ENCODE results near the gene NEUROD2. TPM values are rescaled to one million over a fixed set of nuclear protein-coding genes. Genes with fewer than 3 reads are reported as not detected.
A peak's percentile ranks its signal among the peaks of the same experiment; 100 is the strongest.

NEUROD2 gene
- total and polyA plus RNA-seq, 2 experiments from 2014 or later: not detected

GRCh38 chr17:39576187-39576586 lies 31.5 kb downstream of the NEUROD2 start:
- no peaks in the 10 kb centered on the region for H3K4me1 ChIP-seq (ENCODE audit: low read depth)
- TF ChIP-seq CTCF (IDR thresholded peaks at IDR 0.05; ENCODE audit: low read depth, low read length): peak; percentile 55
- H3K4me3 ChIP-seq: no peak overlapping the region
- peaks cover 10% of the 10 kb centered on the region for H3K27me3 ChIP-seq
- peak in 1 of 2 donors; percentile 25 for DNase-seq (ENCODE audit: low read depth in 1 of 2, low spot score in 1 of 2)
- no peak overlapping the region for H3K27ac ChIP-seq
- H3K36me3 ChIP-seq: no peaks in the 10 kb centered on the region
- no peaks in the 10 kb centered on the region for H3K9me3 ChIP-seq (ENCODE audit: low read depth)

GRCh38 chr17:39573447-39574298 lies 34.0 kb downstream of the NEUROD2 start:
- no peaks in the 10 kb centered on the region for H3K9me3 ChIP-seq (ENCODE audit: low read depth)
- no peak overlapping the region for H3K27ac ChIP-seq
- H3K4me3 ChIP-seq: peak overlapping the region; percentile 55
- H3K27me3 ChIP-seq: peaks cover 8% of the 10 kb centered on the region
- H3K36me3 ChIP-seq: no peaks in the 10 kb centered on the region
- H3K4me1 ChIP-seq (ENCODE audit: low read depth): no peaks in the 10 kb centered on the region
- no peak for TF ChIP-seq CTCF (IDR thresholded peaks at IDR 0.05; ENCODE audit: low read depth, low read length)
- peak; percentile 81 to 85 for DNase-seq (ENCODE audit: low read depth in 1 of 2, low spot score in 1 of 2)

- H3K27me3 ChIP-seq: peaks cover 8% of the 10 kb centered on the region
- no peak for TF ChIP-seq CTCF (IDR thresholded peaks at IDR 0.05; ENCODE audit: low read depth, low read length)
- no peak overlapping the region for H3K27ac ChIP-seq
- H3K36me3 ChIP-seq: no peaks in the 10 kb centered on the region
- no peaks in the 10 kb centered on the region for H3K9me3 ChIP-seq (ENCODE audit: low read depth)
- H3K4me3 ChIP-seq: no peak overlapping the region
- H3K4me1 ChIP-seq (ENCODE audit: low read depth): no peaks in the 10 kb centered on the region
- DNase-seq (ENCODE audit: low read depth in 1 of 2, low spot score in 1 of 2): no peak
Measured at GRCh38 chr17:39572121-39572520, 35.6 kb downstream of the NEUROD2 start.

GRCh38 chr17:39569126-39569525 lies 38.6 kb downstream of the NEUROD2 start:
- Histone ChIP-seq H3K4me3 (no peak overlapping the region), H3K9me3 (ENCODE audit: low read depth) (no peaks in the 10 kb centered on the region), H3K4me1 (ENCODE audit: low read depth) (no peaks in the 10 kb centered on the region), H3K27ac (no peak overlapping the region), H3K36me3 (no peaks in the 10 kb centered on the region), H3K27me3 (no peaks in the 10 kb centered on the region)
- DNase-seq (ENCODE audit: low read depth in 1 of 2, low spot score in 1 of 2): no peak
- TF ChIP-seq CTCF (IDR thresholded peaks at IDR 0.05; ENCODE audit: low read depth, low read length): no peak

- no peak overlapping the region for H3K4me3 ChIP-seq
- H3K4me1 ChIP-seq (ENCODE audit: low read depth): no peaks in the 10 kb centered on the region
- H3K9me3 ChIP-seq (ENCODE audit: low read depth): no peaks in the 10 kb centered on the region
- H3K27me3 ChIP-seq: no peaks in the 10 kb centered on the region
- no peak overlapping the region for H3K27ac ChIP-seq
- no peaks in the 10 kb centered on the region for H3K36me3 ChIP-seq
- no peak for DNase-seq (ENCODE audit: low read depth in 1 of 2, low spot score in 1 of 2)
- TF ChIP-seq CTCF (IDR thresholded peaks at IDR 0.05; ENCODE audit: low read depth, low read length): no peak
Measured at GRCh38 chr17:39568702-39569101, 39.0 kb downstream of the NEUROD2 start.
